ENCODE data around the gene INTS11.

INTS11 gene

DNA sequence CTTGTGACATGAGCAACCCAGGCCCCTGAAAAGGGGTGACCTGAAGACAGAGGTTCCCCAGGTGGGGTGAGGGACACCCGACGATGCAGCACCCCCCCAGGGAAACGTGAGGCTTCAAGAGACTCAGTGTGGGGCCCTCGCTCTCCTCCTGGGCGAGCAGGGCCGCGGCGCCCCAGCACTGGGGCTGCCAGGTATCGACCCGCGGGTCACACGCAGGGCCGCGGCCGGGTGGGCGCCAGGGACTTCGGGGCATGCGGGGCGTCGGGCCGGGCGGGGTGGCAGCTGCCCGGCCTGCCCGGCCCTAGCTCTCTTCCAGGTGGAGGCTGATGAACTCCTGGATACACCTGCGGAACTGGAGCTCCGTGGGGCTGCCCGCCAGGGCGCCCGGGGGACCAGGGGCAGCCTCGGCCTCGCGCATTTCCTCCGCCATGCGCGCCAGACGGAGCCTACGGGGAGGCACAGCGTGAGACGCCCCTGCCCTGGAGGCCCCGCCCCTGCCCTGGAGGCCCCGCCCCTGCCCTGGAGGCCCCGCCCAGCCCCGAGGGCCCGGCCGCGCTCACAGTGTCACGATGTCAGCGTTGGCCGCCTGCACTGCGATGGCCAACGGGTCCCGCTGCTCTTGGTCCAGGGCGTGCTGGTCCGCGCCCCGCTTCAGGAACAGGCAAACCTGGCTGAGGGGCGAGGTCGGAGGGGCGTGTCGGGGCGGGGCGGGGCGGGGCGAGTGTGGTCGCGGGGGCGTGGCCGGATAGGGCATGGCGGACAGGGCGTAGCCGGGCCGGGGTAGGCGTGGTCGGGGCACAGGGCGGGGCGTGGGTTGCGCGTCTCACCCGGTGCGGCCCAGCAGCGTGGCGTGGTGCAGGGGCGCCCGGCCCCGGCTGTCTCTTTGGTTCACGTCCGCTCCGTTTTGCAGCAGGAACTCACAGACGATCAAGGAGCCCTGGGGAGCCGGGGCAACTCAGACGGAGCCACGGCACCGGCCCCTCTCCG is 30.9 kb downstream of the INTS11 start:
- TF ChIP-seq ZNF274 (IDR thresholded peaks at IDR 0.05; ENCODE audit: low read depth, low read length) = no peak

DNA sequence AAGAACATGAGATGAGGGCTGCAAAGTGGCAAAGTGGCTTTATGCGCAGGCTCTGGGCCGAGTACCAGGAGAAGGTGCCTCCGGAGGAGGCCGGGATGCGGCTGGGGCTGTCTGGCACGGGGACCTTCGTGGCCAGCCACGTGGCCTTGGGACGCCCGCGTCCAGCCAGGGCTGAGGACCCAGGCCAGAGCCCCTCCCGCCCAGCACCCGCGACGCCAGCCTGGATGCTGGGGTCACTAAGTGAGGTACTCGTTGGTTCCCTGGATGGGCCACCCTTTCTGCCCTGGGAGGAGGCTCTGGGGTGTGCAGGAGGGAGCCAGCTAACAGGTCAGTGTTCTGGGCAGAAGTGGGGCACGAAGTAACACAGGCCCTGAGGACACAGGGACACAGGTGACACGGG is 31.6 kb downstream of the INTS11 start:
- no peak overlapping the region for H3K4me3 ChIP-seq (ENCODE audit: low read length)
- TF ChIP-seq ZNF274 (IDR thresholded peaks at IDR 0.05; ENCODE audit: low read depth, low read length) = no peak

More for the DNA sequence above, 30.9 kb downstream of the INTS11 start:
- H3K4me3 ChIP-seq (ENCODE audit: low read length) = no peak overlapping the region

DNA sequence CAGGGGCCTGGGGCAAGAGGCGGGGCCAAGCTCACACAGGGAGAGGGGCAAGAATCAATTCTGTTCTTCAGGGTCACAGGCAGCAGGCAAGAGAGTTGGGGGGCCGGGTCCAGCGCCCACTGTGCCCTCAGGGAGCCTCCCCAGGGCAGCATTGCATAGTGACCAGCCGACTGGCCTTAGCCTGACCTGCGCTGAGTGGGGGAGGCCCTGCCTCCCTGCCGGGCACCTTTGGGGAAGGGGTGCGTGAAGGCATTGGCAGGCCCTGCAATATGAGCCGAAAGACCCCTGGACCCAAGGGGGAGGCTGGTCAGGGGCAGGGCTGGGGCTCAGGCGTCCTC is 32.0 kb downstream of the INTS11 start:
- H3K4me3 ChIP-seq (ENCODE audit: low read length) = no peak overlapping the region
- no peak for TF ChIP-seq ZNF274 (IDR thresholded peaks at IDR 0.05; ENCODE audit: low read depth, low read length)

DNA sequence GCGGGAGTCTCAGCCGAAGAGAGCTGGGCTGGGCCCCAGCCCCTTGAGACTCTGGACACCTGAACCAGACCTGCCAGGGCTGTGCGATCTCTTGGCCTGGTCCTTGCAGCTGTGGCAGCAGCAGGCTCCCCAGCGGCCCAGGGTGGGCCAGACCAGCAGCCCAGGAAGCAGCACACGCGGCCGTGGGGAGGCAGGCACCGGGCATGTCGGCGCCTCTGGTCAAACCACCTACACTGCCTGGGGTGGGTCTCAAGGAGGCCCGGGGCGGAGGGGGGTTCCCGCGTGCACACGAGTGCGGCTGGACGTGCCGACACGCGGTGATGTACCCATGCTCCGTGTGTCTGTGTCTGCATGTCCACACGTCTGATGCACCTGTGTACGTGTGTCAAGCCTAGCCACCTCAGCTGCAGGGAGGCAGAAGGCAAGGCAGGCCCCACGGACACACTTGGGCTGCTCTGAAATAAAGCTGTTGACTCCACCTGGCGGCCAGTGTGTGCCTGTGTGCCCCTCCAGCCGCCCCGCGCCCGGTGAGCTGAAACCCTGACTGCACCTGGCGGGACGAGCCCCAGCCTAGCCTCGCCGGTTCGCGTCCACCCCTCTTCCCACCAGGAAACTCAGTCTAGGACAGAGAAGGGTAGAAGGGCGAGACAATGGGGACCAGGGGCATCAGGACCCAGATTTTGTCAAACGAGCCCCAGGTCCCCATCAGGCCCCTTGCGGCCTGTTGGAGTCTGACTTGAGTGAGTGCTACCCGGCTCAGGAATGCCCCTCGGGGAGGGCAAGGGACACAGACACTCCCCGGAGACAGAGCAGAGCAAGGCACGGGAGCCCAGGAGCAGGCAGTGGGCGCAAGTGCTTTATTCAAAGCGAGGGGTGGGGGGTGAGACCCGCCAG is 32.7 kb downstream of the INTS11 start:
- no peak for TF ChIP-seq ZNF274 (IDR thresholded peaks at IDR 0.05; ENCODE audit: low read depth, low read length)
- H3K4me3 ChIP-seq (ENCODE audit: low read length) = no peak overlapping the region

DNA sequence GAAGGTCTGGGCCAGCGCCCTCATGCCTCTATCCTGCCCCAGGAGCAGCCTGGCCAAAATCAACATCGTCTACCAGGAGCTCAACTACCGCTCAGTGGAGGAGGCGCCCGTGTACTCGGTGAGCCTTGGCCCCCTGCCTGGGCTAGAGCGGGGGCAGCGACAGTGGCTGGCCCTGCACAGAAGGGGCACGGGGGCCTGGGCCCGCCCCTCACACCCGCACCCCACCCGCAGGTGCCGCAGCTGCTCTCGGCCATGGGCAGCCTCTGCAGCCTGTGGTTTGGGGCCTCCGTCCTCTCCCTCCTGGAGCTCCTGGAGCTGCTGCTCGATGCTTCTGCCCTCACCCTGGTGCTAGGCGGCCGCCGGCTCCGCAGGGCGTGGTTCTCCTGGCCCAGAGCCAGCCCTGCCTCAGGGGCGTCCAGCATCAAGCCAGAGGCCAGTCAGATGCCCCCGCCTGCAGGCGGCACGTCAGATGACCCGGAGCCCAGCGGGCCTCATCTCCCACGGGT is 33.4 kb downstream of the INTS11 start:
- no peak for TF ChIP-seq ZNF274 (IDR thresholded peaks at IDR 0.05; ENCODE audit: low read depth, low read length)
- no peak overlapping the region for H3K4me3 ChIP-seq (ENCODE audit: low read length)

DNA sequence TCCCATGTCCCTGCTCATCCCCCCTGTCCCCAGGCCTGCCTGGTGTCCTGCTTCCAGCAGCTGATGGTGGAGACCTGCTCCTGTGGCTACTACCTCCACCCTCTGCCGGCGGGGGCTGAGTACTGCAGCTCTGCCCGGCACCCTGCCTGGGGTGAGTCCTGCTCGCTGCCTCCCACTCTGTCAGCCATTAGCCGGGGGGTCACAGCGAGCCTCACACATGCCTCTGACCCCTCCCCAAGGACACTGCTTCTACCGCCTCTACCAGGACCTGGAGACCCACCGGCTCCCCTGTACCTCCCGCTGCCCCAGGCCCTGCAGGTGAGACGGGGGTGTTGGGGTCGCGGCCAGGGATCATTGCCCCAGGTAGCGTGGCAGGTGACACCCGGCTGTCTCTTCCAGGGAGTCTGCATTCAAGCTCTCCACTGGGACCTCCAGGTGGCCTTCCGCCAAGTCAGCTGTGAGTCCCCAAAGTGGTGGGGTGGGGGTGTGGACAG is 34.2 kb downstream of the INTS11 start:
- no peak for TF ChIP-seq ZNF274 (IDR thresholded peaks at IDR 0.05; ENCODE audit: low read depth, low read length)
- H3K4me3 ChIP-seq (ENCODE audit: low read length) = no peak overlapping the region

DNA sequence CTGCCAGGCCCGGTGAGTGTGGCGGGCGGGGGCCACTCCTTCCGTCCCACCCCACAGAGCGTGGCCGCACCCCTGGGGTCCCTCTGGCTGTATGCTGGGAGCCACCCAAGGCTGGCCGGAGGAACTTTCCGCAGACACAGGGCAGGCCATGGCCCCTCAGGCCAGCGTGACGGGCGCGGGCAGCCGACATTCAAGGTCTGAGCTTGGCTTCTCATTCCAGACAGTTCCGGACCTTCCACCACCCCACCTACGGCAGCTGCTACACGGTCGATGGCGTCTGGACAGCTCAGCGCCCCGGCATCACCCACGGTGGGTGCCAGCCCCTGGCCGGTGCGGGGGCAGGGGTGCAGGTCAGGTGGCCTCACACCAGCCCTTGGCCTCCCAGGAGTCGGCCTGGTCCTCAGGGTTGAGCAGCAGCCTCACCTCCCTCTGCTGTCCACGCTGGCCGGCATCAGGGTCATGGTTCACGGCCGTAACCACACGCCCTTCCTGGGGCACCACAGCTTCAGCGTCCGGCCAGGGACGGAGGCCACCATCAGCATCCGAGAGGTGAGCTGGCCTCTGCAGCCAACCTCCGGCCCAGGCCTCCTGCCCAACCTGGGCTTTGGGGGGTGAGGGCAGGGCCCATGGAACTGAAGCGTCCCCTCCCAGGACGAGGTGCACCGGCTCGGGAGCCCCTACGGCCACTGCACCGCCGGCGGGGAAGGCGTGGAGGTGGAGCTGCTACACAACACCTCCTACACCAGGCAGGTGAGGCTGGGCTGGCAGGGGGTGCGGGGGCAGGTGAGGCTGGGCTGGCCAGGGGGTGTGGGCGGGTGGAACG is 37.0 kb downstream of the INTS11 start:
- H3K4me3 ChIP-seq (ENCODE audit: low read length) = no peak overlapping the region
- no peak for TF ChIP-seq ZNF274 (IDR thresholded peaks at IDR 0.05; ENCODE audit: low read depth, low read length)

DNA sequence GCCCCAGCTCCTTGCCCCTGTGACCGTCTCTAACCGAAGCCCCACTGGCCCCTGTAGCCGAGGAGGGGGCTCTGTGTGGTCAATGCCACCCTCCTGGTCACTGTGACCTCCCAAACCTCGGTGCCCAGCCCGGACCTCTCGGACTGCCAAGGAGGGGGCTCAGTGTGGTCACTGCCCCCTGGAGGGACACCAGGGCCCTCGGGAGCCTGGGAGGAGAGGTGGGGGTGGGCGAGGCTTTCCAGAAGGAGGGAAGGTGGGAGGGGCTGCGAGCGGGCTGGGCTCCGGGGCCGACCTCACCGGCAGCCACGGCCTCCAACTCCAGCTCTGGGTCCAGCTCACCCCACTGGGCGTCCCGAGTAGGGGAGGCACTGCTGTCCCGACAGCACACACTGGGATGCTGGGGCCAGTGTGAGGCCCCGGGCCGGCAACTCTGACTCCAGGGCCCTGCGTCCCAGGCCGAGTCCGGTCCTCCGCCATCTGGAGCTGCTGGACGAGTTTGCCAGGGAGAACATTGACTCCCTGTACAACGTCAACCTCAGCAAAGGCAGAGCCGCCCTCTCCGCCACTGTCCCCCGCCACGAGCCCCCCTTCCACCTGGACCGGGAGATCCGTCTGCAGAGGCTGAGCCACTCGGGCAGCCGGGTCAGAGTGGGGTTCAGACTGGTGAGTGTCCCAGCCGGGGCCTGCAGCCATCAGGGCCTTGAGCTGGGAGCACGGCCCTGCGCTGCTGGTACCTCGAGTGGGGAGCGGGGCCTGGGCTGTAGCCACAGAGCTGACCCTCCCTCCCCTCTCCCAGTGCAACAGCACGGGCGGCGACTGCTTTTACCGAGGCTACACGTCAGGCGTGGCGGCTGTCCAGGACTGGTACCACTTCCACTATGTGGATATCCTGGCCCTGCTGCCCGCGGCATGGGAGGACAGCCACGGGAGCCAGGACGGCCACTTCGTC is 37.9 kb downstream of the INTS11 start:
- TF ChIP-seq ZNF274 (IDR thresholded peaks at IDR 0.05; ENCODE audit: low read depth, low read length) = no peak

DNA sequence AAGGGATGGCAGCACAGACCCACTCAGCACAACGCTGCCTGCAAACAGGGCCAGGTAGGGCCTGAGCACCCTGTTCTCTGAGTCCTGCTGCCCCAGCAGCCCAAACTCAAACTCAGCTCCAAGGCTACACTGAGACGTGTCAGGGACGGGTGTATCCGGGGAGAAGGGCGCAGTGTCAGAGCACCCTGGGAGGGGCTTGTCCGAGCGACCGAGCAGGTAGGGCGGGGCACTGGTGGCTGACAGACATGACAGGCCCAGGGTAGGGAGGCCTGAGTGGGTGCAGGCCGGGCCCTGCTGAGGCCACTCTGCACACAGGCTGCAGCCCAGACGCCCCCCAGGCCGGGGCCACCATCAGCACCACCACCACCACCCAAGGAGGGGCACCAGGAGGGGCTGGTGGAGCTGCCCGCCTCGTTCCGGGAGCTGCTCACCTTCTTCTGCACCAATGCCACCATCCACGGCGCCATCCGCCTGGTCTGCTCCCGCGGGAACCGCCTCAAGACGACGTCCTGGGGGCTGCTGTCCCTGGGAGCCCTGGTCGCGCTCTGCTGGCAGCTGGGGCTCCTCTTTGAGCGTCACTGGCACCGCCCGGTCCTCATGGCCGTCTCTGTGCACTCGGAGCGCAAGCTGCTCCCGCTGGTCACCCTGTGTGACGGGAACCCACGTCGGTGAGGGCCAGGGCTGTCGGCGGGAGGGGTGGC is 38.7 kb downstream of the INTS11 start:
- no peak for TF ChIP-seq ZNF274 (IDR thresholded peaks at IDR 0.05; ENCODE audit: low read depth, low read length)
- H3K4me3 ChIP-seq (ENCODE audit: low read length) = no peak overlapping the region

More for the DNA sequence above, 37.9 kb downstream of the INTS11 start:
- H3K4me3 ChIP-seq (ENCODE audit: low read length) = no peak overlapping the region

DNA sequence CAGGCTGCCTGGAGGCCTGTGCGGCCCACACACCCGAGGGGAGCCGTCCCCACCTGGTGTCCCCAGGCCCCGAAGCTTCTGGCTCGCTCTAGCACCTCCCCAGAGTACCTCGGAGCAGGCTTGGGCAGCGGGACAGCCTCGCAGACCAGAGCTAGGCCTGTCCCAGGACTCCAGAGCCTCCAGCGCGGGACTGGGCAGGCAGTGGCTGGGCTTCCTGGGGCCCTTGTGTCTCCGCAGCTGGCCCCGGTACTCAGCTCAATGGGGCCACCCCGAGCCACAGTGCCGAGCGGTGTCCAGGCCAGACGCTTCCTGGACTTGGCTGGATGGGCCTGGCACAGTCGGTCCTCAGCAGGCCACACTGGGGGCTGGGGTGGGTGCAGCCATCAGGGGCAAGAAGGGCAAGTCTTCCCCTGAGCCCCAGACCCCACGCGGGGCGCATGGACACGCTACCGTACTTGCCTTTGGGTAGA is 39.3 kb downstream of the INTS11 start:
- no peak overlapping the region for H3K4me3 ChIP-seq (ENCODE audit: low read length)
- TF ChIP-seq ZNF274 (IDR thresholded peaks at IDR 0.05; ENCODE audit: low read depth, low read length) = no peak

DNA sequence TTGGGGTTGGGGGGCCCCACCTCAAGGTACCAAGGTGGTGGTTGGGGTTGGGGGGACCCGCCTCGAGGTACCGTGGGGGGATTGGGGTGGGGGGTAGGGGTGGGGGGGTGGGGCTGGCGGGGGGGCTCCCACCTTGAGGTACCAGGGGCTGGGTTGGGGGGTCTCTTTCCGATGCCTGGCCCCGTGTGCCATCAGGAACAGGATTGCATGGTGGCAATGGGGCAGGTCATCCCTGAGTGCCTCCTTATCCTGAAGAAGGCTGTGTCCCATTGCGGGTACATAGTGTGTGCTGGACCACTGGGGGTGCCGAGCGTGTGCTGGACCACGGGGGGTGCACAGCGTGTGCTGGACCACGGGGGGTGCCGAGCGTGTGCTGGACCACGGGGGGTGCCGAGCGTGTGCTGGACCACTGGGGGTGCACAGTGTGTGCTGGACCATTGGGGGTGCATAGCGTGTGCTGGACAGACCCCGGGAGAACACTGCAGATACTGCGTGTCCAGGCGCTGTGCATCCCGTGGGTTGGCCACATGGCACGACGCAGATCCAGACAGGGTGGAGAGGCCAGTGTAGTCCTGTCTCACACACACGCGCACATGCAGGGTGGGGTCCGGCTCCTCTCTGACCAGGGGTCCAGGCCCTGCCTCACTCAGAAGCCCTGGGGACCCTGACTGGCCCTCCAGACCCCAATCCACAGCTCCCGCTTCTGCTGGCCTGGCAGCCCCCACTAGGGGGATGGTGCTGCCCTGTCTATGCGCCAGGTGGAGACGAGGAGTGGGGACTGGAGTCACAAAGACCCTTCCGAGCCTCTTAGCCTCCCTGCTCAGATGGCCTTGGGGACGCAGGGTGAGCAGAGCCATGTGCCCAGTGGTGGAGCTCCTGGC is 40.0 kb downstream of the INTS11 start:
- TF ChIP-seq ZNF274 (IDR thresholded peaks at IDR 0.05; ENCODE audit: low read depth, low read length) = no peak
- no peak overlapping the region for H3K4me3 ChIP-seq (ENCODE audit: low read length)
